ENCODE measurements around the gene RIPOR3. TPM values are rescaled to one million over a fixed set of nuclear protein-coding genes. Genes with fewer than 3 reads are reported as not detected.

Gene RIPOR3
- total RNA-seq, 4 donors from 2014 or later, result 1.3 to 9.7 (median 3.3) TPM

- Histone ChIP-seq H3K4me1 (peaks cover 0 to 33% (median 13%) of the 10 kb centered on the region in 3 donors), H3K27ac (no peak overlapping the region), H3K27me3 (peaks cover 0 to 54% (median 0%) of the 10 kb centered on the region in 4 donors), H3K4me3 (no peak overlapping the region), H3K9me3 (no peaks in the 10 kb centered on the region), H3K36me3 (peaks cover 0 to 10% (median 0%) of the 10 kb centered on the region in 3 donors)
- no peak for TF ChIP-seq POLR2A (IDR thresholded peaks at IDR 0.05)
- TF ChIP-seq, protein P1, sequence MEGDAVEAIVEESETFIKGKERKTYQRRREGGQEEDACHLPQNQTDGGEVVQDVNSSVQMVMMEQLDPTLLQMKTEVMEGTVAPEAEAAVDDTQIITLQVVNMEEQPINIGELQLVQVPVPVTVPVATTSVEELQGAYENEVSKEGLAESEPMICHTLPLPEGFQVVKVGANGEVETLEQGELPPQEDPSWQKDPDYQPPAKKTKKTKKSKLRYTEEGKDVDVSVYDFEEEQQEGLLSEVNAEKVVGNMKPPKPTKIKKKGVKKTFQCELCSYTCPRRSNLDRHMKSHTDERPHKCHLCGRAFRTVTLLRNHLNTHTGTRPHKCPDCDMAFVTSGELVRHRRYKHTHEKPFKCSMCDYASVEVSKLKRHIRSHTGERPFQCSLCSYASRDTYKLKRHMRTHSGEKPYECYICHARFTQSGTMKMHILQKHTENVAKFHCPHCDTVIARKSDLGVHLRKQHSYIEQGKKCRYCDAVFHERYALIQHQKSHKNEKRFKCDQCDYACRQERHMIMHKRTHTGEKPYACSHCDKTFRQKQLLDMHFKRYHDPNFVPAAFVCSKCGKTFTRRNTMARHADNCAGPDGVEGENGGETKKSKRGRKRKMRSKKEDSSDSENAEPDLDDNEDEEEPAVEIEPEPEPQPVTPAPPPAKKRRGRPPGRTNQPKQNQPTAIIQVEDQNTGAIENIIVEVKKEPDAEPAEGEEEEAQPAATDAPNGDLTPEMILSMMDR (IDR thresholded peaks at IDR 0.05), result no peak
- WGBS, 2 donors, result 13 to 20% methylated on average over 2 to 4 of the region's 19 CpGs
- DNase-seq, result no peak
- intact Hi-C loops (cut with DNase I), result no loop called here
These were observed 96.5 kb downstream of the RIPOR3 start for GRCh38 chr20:50594591-50595432.

DNA sequence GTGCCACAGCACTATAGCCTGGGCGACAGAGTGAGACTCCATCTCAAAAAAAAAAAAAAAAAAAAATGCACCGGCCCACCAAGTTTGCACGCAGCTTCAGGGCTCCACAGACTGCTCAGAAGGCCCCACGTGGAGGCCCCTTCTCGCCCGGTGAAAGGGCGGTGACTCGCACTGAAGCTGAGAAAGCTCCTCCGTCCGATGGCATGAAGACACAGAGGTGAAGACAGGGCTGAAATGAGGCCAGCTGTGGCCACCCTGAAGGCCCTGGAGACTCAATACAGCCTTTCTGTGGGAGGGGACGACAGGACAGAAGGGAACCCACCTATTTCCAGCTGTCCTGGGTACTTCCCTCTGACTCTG, 97.1 kb downstream of the RIPOR3 start:
- peaks cover 0 to 16% (median 0%) of the 10 kb centered on the region in 3 donors for H3K36me3 ChIP-seq
- H3K4me1 ChIP-seq, result peaks cover 0 to 33% (median 13%) of the 10 kb centered on the region in 3 donors
- TF ChIP-seq, protein P1 (IDR thresholded peaks at IDR 0.05), result no peak
- TF ChIP-seq POLR2A (IDR thresholded peaks at IDR 0.05), result no peak
- H3K9me3 ChIP-seq, result no peaks in the 10 kb centered on the region
- intact Hi-C loops (cut with DNase I), result no loop called here
- WGBS, 2 donors, result 60 to 68% methylated on average over 10 to 11 of the region's 11 CpGs
- no peak overlapping the region for H3K4me3 ChIP-seq
- no peak for DNase-seq
- no peak overlapping the region for H3K27ac ChIP-seq
- peaks cover 0 to 48% (median 0%) of the 10 kb centered on the region in 4 donors for H3K27me3 ChIP-seq

DNA sequence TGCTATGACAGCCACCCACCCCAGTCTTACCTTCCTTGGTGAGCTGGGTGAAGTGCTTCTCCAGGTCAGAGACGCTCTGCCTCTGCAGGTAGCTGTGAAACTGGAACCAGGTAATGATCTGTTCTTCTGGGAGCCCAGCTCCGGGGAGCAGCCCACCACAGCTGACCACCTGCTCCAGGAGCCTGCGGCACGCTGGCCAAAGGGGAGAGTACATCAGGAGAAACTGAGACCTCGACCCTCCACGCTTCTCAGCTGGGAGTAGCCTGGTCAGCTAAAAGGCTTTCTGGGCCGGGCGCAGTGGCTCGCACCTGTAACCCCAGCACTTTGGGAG, 98.4 kb downstream of the RIPOR3 start:
- Histone ChIP-seq H3K4me3 (no peak overlapping the region), H3K27me3 (peaks cover 0 to 39% (median 0%) of the 10 kb centered on the region in 4 donors), H3K27ac (no peak overlapping the region), H3K4me1 (peaks cover 3 to 38% (median 14%) of the 10 kb centered on the region in 3 donors), H3K36me3 (peaks cover 0 to 16% (median 0%) of the 10 kb centered on the region in 3 donors), H3K9me3 (no peaks in the 10 kb centered on the region)
- TF ChIP-seq POLR2A (IDR thresholded peaks at IDR 0.05), result no peak
- TF ChIP-seq, protein P1 (IDR thresholded peaks at IDR 0.05), result no peak
- intact Hi-C loops (cut with DNase I), result no loop called here
- DNase-seq, result no peak
- WGBS, 2 donors, result no CpG with 5 or more reads among the region's 9 CpGs

- intact Hi-C loops (cut with DNase I), result no loop called here
- no peak for DNase-seq
- H3K4me3 ChIP-seq, result no peak overlapping the region
- H3K4me1 ChIP-seq, result peaks cover 7 to 44% (median 18%) of the 10 kb centered on the region in 3 donors
- H3K27ac ChIP-seq, result no peak overlapping the region
- H3K9me3 ChIP-seq, result no peaks in the 10 kb centered on the region
- TF ChIP-seq, protein P1 (IDR thresholded peaks at IDR 0.05), result no peak
- no peak for TF ChIP-seq POLR2A (IDR thresholded peaks at IDR 0.05)
- peaks cover 0 to 33% (median 0%) of the 10 kb centered on the region in 4 donors for H3K27me3 ChIP-seq
- WGBS, 2 donors, result 52 to 60% methylated on average over 12 to 14 of the region's 19 CpGs
- H3K36me3 ChIP-seq, result peaks cover 0 to 21% (median 0%) of the 10 kb centered on the region in 3 donors
These were observed 98.9 kb downstream of the RIPOR3 start for GRCh38 chr20:50592282-50593004.
